Endothelial cell of umbilical vein (primary cell): ENCODE data around the gene CTDSP1. TPM values are rescaled to one million over a fixed set of nuclear protein-coding genes. Genes with fewer than 3 reads are reported as not detected.

Experiments used
- BruUV-seq: library from RNA; stranded (reverse); fragments of 400-500 nt; replicated peaks from 2 replicates; lab custom pipeline; 2021; lab: Mats Ljungman, UMichigan
- CTCF ChIA-PET: fragments of 300-600, 350-600 bp; sonication (Branson Sonifier 250); formaldehyde crosslinking; loops from one replicate; lab custom pipeline; 2021; ENCODE audit warnings: antibody characterized with exemption, inconsistent platforms; lab: Charles Lee
- POLR2A ChIA-PET: fragments of 300-600, 350-600 bp; sonication (Branson Sonifier 250); formaldehyde crosslinking; loops from one replicate; lab custom pipeline; 2021; ENCODE audit warnings: antibody characterized with exemption, inconsistent platforms; lab: Charles Lee
- DNase-seq: peaks from one replicate; pipeline ENCODE4 v3.0.0-alpha.2; 2011; ENCODE audit warnings: low read depth, low spot score
- FAIRE-seq: peaks from 2 replicates; lab custom pipeline; 2011; peaks lifted over from hg19 to GRCh38; lab: Jason Lieb, UNC
- H2AFZ ChIP-seq: 2 replicates; pipeline ENCODE4 v1.6.0; 2012; ENCODE audit warnings: low read depth, low read length, control low read depth, inconsistent platforms
- H3K27ac ChIP-seq: 2 replicates; pipeline ENCODE4 v1.5.1; 2011; ENCODE audit warnings: low read depth, mild to moderate bottlenecking, control low read depth, low read length, moderate library complexity; ENCODE audit not compliant: insufficient read depth
- H3K27me3 ChIP-seq, 2 experiments: 2 replicates each; pipeline versions ENCODE4 v1.6.0 to v1.6.1; 2011; ENCODE audit warnings: low read length in 2 of 2, mixed read lengths in 1 of 2; ENCODE audit not compliant: control insufficient read depth in 2 of 2, insufficient read depth in 2 of 2
- H3K36me3 ChIP-seq, 2 experiments: 2 replicates in 1 of 2; 3 replicates in 1 of 2; pipeline ENCODE4 v1.5.1; 2011; ENCODE audit warnings: low read length in 2 of 2, mild to moderate bottlenecking in 1 of 2, moderate library complexity in 1 of 2; ENCODE audit not compliant: control insufficient read depth in 2 of 2, insufficient read depth in 2 of 2; ENCODE audit errors: extremely low read depth in 1 of 2
- H3K4me1 ChIP-seq: 3 replicates; pipeline ENCODE4 v1.5.1; 2011; ENCODE audit warnings: mild to moderate bottlenecking, low read length; ENCODE audit not compliant: control insufficient read depth, insufficient read depth; ENCODE audit errors: extremely low read depth
- H3K4me2 ChIP-seq: 2 replicates; pipeline ENCODE4 v1.6.1; 2011; ENCODE audit warnings: low read length, control low read depth, mixed read lengths; ENCODE audit not compliant: insufficient read depth
- H3K4me3 ChIP-seq, 3 experiments: fragments of 200-600 bp in 1 of 3; sonication (generic), shearing (Covaris generic) in 1 of 3; replicated peaks in 1 of 3; 2 replicates each; pipeline ENCODE4 v1.5.1; 2011 to 2016; ENCODE audit warnings: control low read depth in 3 of 3, low read length in 3 of 3, mild to moderate bottlenecking in 2 of 3, inconsistent platforms in 1 of 3, low read depth in 1 of 3, moderate library complexity in 1 of 3; ENCODE audit not compliant: insufficient read depth in 1 of 3
- H3K79me2 ChIP-seq: 2 replicates; pipeline ENCODE4 v1.6.0; 2012; ENCODE audit warnings: low read length, inconsistent platforms; ENCODE audit not compliant: control insufficient read depth, insufficient read depth
- H3K9ac ChIP-seq: replicated peaks from 2 replicates; pipeline ENCODE3; 2011; ENCODE audit warnings: low read length, control low read depth; ENCODE audit not compliant: insufficient read depth; ENCODE audit errors: extremely low read depth
- H3K9me1 ChIP-seq: replicated peaks from 3 replicates; pipeline ENCODE4 v1.6.0; 2011; ENCODE audit warnings: mild to moderate bottlenecking, low read length; ENCODE audit not compliant: control insufficient read depth, insufficient read depth; ENCODE audit errors: extremely low read depth
- H3K9me3 ChIP-seq: replicated peaks from 2 replicates; pipeline ENCODE4 v1.5.1; 2012; ENCODE audit warnings: low read length, inconsistent platforms; ENCODE audit not compliant: control insufficient read depth, insufficient read depth
- H4K20me1 ChIP-seq: replicated peaks from 2 replicates; pipeline ENCODE3; 2011; ENCODE audit warnings: mild to moderate bottlenecking, low read length; ENCODE audit not compliant: control insufficient read depth, insufficient read depth; ENCODE audit errors: extremely low read depth
- CTCF ChIP-seq, 2 donors: IDR thresholded peaks; 1 replicate in 1 of 2; 2 replicates in 1 of 2; pipeline ENCODE4 v1.5.1; 2011; ENCODE audit warnings: low read length in 2 of 2, mild to moderate bottlenecking in 2 of 2, moderate library complexity in 2 of 2, control low read depth in 1 of 2, inconsistent platforms in 1 of 2, low read depth in 1 of 2; ENCODE audit not compliant: insufficient read depth in 1 of 2; ENCODE audit errors: extremely low read depth in 1 of 2
- EZH2 ChIP-seq: IDR thresholded peaks from 2 replicates; pipeline ENCODE4 v1.6.1; 2012; ENCODE audit warnings: borderline replicate concordance, low read depth, mild to moderate bottlenecking, moderate library complexity, low read length, inconsistent platforms; ENCODE audit not compliant: severe bottlenecking
- FOS ChIP-seq: IDR thresholded peaks from 2 replicates; pipeline ENCODE4 v1.6.1; 2011; ENCODE audit warnings: mild to moderate bottlenecking, low read length, moderate library complexity, borderline replicate concordance; ENCODE audit not compliant: insufficient read depth
- GATA2 ChIP-seq: IDR thresholded peaks from 2 replicates; pipeline ENCODE4 v1.7.0; 2011; ENCODE audit warnings: low read depth, mild to moderate bottlenecking, moderate library complexity, mixed read lengths, low read length; ENCODE audit not compliant: insufficient read length, insufficient read depth
- JUN ChIP-seq: IDR thresholded peaks from 2 replicates; pipeline ENCODE4 v1.6.1; 2011; ENCODE audit warnings: borderline replicate concordance, low read depth; ENCODE audit not compliant: insufficient read length, insufficient read depth
- MAX ChIP-seq: IDR thresholded peaks from 2 replicates; pipeline ENCODE4 v1.6.1; 2011; ENCODE audit not compliant: insufficient read depth, insufficient read length
- MYC ChIP-seq: IDR thresholded peaks from one replicate; pipeline ENCODE4 v1.6.1; 2011; ENCODE audit warnings: mild to moderate bottlenecking, low read depth, low read length
- POLR2A ChIP-seq: IDR thresholded peaks from 2 replicates; pipeline ENCODE4 v1.6.1; 2012; ENCODE audit warnings: low read depth, mild to moderate bottlenecking, control low read depth, low read length
- POLR2AphosphoS5 ChIP-seq: IDR thresholded peaks from 2 replicates; pipeline ENCODE4 v1.6.1; 2012; ENCODE audit warnings: low read depth, mild to moderate bottlenecking, control low read depth, low read length, moderate library complexity; ENCODE audit not compliant: insufficient read depth
- dilution Hi-C: fragments of 300-500 bp; cut with MboI; formaldehyde crosslinking; loops from one replicate; pipeline ENCODE4 v1.15.0; 2019; ENCODE audit warnings: low sequenced_read_pairs; ENCODE audit not compliant: extremely low pct_ligation_motif_present
- intact Hi-C: fragments of 100-400 bp; cut with micrococcal nuclease; formaldehyde crosslinking; loops from one replicate; pipeline ENCODE4 v1.10.0; 2022
- polyA plus RNA-seq, 4 experiments: library from polyadenylated mRNA; depleted of rRNA in 3 of 4; stranded (reverse) in 3 of 4; unstranded in 1 of 4; fragments of >200 nt; gene quantifications; 2 replicates each; pipeline versions ENCODE4 v1.2.1 to v1.2.3, GENCODE V29; 2011 to 2012; ENCODE audit warnings: missing spikeins in 1 of 4
- total RNA-seq: library from RNA; stranded (reverse); gene quantifications from 2 replicates; pipeline ENCODE4 v1.2.3, GENCODE V29; 2021

CTDSP1 gene
- total and polyA plus RNA-seq, 2 donors (not counting 3 experiments of a cell fraction or from before 2014, with no cell fraction given) = 86.1 to 112 TPM

- no peaks in the 10 kb centered on the region for H3K36me3 ChIP-seq
- dilution Hi-C loops (no loop called here), intact Hi-C loops (no loop called here)
- no peaks in the 10 kb centered on the region for H3K27me3 ChIP-seq
- H4K20me1 ChIP-seq = no peaks in the 10 kb centered on the region
- no peaks in the 10 kb centered on the region for H3K4me1 ChIP-seq
- no peak overlapping the region for H3K4me2 ChIP-seq
- DNase-seq (no peak), FAIRE-seq (no peak)
- no peak overlapping the region for H3K9ac ChIP-seq
- H3K27ac ChIP-seq = no peak overlapping the region
- H3K79me2 ChIP-seq = no peaks in the 10 kb centered on the region
- ChIA-PET CTCF (interaction anchor here (0.7 to 0.8 kb wide), 2 partner anchors 13 to 14 kb away, joined by 3 to 5 read pairs; no protein-coding TSS in a partner anchor), POLR2A (no interaction called here)
- BruUV-seq = no TSS peak
- H3K4me3 ChIP-seq = no peak overlapping the region
- TF ChIP-seq MAX (no peak), CTCF (IDR thresholded peaks at IDR 0.05; ENCODE audit: extremely low read depth in 1 of 2, insufficient read depth in 1 of 2, low read depth in 1 of 2, low read length in 2 of 2) (no peak), POLR2A (no peak), EZH2 (no peak), MYC (no peak), POLR2AphosphoS5 (no peak), JUN (no peak), GATA2 (no peak), FOS (no peak)
- no peak overlapping the region for H2AFZ ChIP-seq
- H3K9me1 ChIP-seq = no peaks in the 10 kb centered on the region
- H3K9me3 ChIP-seq = no peaks in the 10 kb centered on the region
Measured at GRCh38 chr2:218369330-218369729, 30.3 kb upstream of the CTDSP1 start.
